ENCODE measurements around the gene SHOC2.
A peak's percentile ranks its signal among the peaks of the same experiment; 100 is the strongest.

Gene SHOC2

GRCh38 chr10:110901954-110902819, 17.2 kb upstream of the SHOC2 start:
- TF ChIP-seq CEBPB (IDR thresholded peaks at IDR 0.05) (peak; percentile 77), YY1 (IDR thresholded peaks at IDR 0.05; ENCODE audit: low read depth) (no peak), RAD21 (IDR thresholded peaks at IDR 0.05; ENCODE audit: low read depth) (no peak)

DNA sequence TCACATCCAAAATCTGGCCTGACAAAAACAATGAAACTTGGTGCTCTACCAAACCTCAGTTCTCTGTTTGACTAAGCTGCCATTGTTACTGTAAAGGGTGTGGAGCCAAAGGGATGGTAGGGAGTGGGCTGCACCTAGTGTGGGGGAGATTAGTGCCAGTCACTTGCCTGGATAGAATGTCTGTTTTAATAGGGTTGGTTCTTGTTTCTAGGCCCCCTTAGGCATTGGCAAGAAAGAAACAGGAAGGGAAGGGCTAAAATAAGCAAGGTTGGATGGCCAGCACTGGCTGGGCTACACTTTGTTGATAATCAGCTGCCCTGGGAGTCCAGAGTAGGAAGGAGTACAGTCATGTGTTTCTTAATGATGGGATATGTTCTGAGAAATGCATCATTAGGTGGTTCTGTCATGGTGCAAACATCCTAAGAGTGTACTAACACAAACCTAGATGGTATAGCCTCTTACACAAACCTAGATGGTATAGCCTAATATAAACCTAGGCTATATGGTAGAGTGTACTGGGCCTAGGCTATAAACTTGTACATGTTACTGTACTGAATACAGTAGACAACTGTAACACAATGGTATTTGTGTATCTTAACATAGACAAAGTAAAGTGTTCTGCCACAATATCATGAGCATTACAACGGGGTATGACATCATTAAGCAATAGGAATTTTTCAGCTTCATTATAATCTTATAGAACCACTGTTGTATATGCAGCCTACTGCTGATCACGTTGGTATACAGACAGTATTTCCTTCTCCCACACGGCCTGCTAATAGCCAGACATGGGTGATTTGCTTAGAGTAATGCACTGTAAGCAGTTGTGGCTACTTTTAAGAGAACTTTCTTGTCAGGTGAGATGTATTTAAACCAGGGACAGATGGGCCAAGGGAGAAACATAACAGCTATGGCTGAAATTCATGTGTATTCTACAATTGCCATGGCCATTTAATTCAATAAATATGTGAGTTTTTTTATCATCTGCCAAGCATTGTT, 15.8 kb upstream of the SHOC2 start:
- TF ChIP-seq MAX (IDR thresholded peaks at IDR 0.05) (no peak), TAF1 (IDR thresholded peaks at IDR 0.05; ENCODE audit: low read depth) (no peak), RAD21 (IDR thresholded peaks at IDR 0.05; ENCODE audit: low read depth) (no peak), NFIC (IDR thresholded peaks at IDR 0.05) (no peak), ZBTB7A (IDR thresholded peaks at IDR 0.05; ENCODE audit: low read depth) (no peak), TCF12 (IDR thresholded peaks at IDR 0.05; ENCODE audit: low read depth) (no peak)

- TF ChIP-seq CEBPB (IDR thresholded peaks at IDR 0.05) (no peak), EP300 (IDR thresholded peaks at IDR 0.05; ENCODE audit: borderline replicate concordance) (no peak), TEAD4 (IDR thresholded peaks at IDR 0.05) (no peak), YY1 (IDR thresholded peaks at IDR 0.05; ENCODE audit: low read depth) (no peak), RAD21 (IDR thresholded peaks at IDR 0.05; ENCODE audit: low read depth) (no peak), MAX (IDR thresholded peaks at IDR 0.05) (no peak)
Measured at GRCh38 chr10:110910138-110910537, 9.3 kb upstream of the SHOC2 start.

DNA sequence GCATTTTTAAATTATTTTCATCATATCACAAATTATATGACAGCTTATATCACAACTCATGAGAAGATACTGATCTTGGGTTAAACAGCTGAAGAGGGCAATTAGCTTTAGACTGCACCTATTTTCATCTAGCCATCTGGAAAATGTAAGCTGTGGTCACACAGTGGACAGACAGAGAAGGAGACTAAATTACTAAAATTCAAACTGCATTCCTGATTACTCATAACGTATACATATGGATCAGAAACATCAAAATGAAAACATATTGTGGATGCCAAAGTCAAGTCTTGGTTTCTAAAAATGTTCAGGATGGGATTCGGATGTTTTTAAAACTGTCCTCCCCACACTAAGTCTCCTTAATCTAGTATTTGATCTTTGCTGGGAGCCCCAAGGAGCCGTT, 7.0 kb upstream of the SHOC2 start:
- no peak for TF ChIP-seq TAF1 (IDR thresholded peaks at IDR 0.05; ENCODE audit: low read depth)
- TF ChIP-seq NFIC (IDR thresholded peaks at IDR 0.05): no peak
- no peak for TF ChIP-seq EGR1 (IDR thresholded peaks at IDR 0.05)
- TF ChIP-seq EP300 (IDR thresholded peaks at IDR 0.05; ENCODE audit: borderline replicate concordance): no peak
- TF ChIP-seq ZBTB7A (IDR thresholded peaks at IDR 0.05; ENCODE audit: low read depth): no peak
- TF ChIP-seq USF1 (IDR thresholded peaks at IDR 0.05): no peak
- TF ChIP-seq YY1 (IDR thresholded peaks at IDR 0.05; ENCODE audit: low read depth): no peak
- TF ChIP-seq REST (IDR thresholded peaks at IDR 0.05; ENCODE audit: low read depth): no peak
- TF ChIP-seq FOXM1 (IDR thresholded peaks at IDR 0.05; ENCODE audit: borderline replicate concordance, low read depth): no peak
- no peak for TF ChIP-seq TEAD4 (IDR thresholded peaks at IDR 0.05)

DNA sequence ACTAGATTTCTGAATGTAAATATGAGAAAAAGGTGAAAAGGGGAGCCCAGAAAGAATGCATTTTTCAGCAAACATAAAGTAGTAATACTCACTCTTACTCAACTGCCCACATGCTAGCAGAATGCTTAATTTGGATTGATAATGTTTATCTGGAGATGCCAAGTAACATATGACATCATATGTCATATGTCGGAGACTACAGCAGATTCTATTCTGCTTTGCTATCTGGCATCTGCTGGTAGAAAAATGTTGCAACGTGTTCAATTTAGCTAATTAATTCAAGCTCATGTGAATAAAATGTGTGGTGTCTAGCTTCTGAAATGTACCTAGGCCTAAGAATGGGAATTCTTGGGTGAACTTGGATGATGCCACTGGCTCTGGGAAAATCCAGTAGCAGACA, 5.0 kb upstream of the SHOC2 start:
- TF ChIP-seq TEAD4 (IDR thresholded peaks at IDR 0.05): no peak
- TF ChIP-seq YY1 (IDR thresholded peaks at IDR 0.05; ENCODE audit: low read depth): no peak
- no peak for TF ChIP-seq MAX (IDR thresholded peaks at IDR 0.05)
- no peak for TF ChIP-seq EGR1 (IDR thresholded peaks at IDR 0.05)

DNA sequence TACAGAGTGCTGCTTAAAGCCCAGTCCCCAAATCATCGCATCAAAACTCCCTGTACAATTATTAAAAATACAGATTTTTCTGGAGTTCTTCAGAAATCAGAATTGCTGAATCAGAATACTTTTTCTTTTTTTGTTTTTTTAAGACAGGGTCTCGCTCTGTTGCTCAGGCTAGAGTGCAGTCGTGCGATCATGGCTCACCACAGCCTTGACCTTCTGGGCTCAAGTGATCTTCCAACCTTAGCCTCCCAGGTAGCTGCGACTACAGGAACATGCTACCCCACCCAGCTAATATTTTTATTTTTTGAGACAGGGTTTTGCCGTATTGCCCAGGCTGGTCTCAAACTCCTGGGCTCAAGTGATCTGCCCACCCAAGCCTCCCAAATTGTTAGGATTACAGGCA, 4.4 kb upstream of the SHOC2 start:
- TF ChIP-seq USF1 (IDR thresholded peaks at IDR 0.05): no peak
- TF ChIP-seq NFIC (IDR thresholded peaks at IDR 0.05): no peak
- no peak for TF ChIP-seq EP300 (IDR thresholded peaks at IDR 0.05; ENCODE audit: borderline replicate concordance)
- TF ChIP-seq MAX (IDR thresholded peaks at IDR 0.05): no peak
- TF ChIP-seq TCF12 (IDR thresholded peaks at IDR 0.05; ENCODE audit: low read depth): no peak
- no peak for TF ChIP-seq YY1 (IDR thresholded peaks at IDR 0.05; ENCODE audit: low read depth)
- no peak for TF ChIP-seq CEBPB (IDR thresholded peaks at IDR 0.05)
- no peak for TF ChIP-seq REST (IDR thresholded peaks at IDR 0.05; ENCODE audit: low read depth)
- TF ChIP-seq EGR1 (IDR thresholded peaks at IDR 0.05): no peak
- no peak for TF ChIP-seq RAD21 (IDR thresholded peaks at IDR 0.05; ENCODE audit: low read depth)
- TF ChIP-seq ZBTB7A (IDR thresholded peaks at IDR 0.05; ENCODE audit: low read depth): no peak
- TF ChIP-seq TEAD4 (IDR thresholded peaks at IDR 0.05): no peak

All from Ishikawa (cell line).